Measurements from ENCODE around the gene GPC6.

GPC6 gene

GRCh38 chr13:93621966-93622365, 395.4 kb downstream of the GPC6 start:
- DNase-seq = no peak

- DNase-seq = no peak
Measured at GRCh38 chr13:93624311-93624777, 397.7 kb downstream of the GPC6 start.

GRCh38 chr13:93625536-93625935, 398.9 kb downstream of the GPC6 start:
- no peak for DNase-seq

GRCh38 chr13:93628136-93628797, 401.7 kb downstream of the GPC6 start:
- DNase-seq = no peak

GRCh38 chr13:93635616-93636032, 409.0 kb downstream of the GPC6 start:
- no peak for DNase-seq

GRCh38 chr13:93637852-93638251, 411.2 kb downstream of the GPC6 start:
- DNase-seq = no peak

- DNase-seq = no peak
Measured at GRCh38 chr13:93640452-93640851, 413.8 kb downstream of the GPC6 start.

- DNase-seq = no peak
Measured at GRCh38 chr13:93646245-93646644, 419.6 kb downstream of the GPC6 start.

GRCh38 chr13:93649496-93649895, 422.9 kb downstream of the GPC6 start:
- no peak for DNase-seq

- no peak for DNase-seq
Measured at GRCh38 chr13:93653776-93654175, 427.2 kb downstream of the GPC6 start.

- DNase-seq = no peak
Measured at GRCh38 chr13:93655154-93655553, 428.5 kb downstream of the GPC6 start.

GRCh38 chr13:93660391-93661063, 433.9 kb downstream of the GPC6 start:
- DNase-seq = no peak

GRCh38 chr13:93670866-93671265, 444.3 kb downstream of the GPC6 start:
- peak; percentile 70 for DNase-seq

GRCh38 chr13:93672996-93673395, 446.4 kb downstream of the GPC6 start:
- DNase-seq = no peak

- DNase-seq = no peak
Measured at GRCh38 chr13:93673885-93674284, 447.3 kb downstream of the GPC6 start.

GRCh38 chr13:93674337-93674755, 447.7 kb downstream of the GPC6 start:
- no peak for DNase-seq

GRCh38 chr13:93680329-93680728, 453.7 kb downstream of the GPC6 start:
- DNase-seq = no peak

- no peak for DNase-seq
Measured at GRCh38 chr13:93685900-93686299, 459.3 kb downstream of the GPC6 start.

- DNase-seq = no peak
Measured at GRCh38 chr13:93686399-93686798, 459.8 kb downstream of the GPC6 start.

GRCh38 chr13:93687261-93687660, 460.7 kb downstream of the GPC6 start:
- DNase-seq = no peak

GRCh38 chr13:93689333-93689732, 462.7 kb downstream of the GPC6 start:
- no peak for DNase-seq

GRCh38 chr13:93690139-93690538, 463.5 kb downstream of the GPC6 start:
- no peak for DNase-seq

GRCh38 chr13:93698016-93698613, 471.5 kb downstream of the GPC6 start:
- no peak for DNase-seq

GRCh38 chr13:93700115-93700514, 473.5 kb downstream of the GPC6 start:
- no peak for DNase-seq
